GM10847 (cell line): ENCODE measurements around the gene GNB1L.

Experiments
- POLR2A ChIP-seq: IDR thresholded peaks from 2 replicates; pipeline ENCODE4 v1.6.1; 2011; ENCODE audit not compliant: insufficient read length; ENCODE audit errors: extremely low read depth

GNB1L gene

DNA sequence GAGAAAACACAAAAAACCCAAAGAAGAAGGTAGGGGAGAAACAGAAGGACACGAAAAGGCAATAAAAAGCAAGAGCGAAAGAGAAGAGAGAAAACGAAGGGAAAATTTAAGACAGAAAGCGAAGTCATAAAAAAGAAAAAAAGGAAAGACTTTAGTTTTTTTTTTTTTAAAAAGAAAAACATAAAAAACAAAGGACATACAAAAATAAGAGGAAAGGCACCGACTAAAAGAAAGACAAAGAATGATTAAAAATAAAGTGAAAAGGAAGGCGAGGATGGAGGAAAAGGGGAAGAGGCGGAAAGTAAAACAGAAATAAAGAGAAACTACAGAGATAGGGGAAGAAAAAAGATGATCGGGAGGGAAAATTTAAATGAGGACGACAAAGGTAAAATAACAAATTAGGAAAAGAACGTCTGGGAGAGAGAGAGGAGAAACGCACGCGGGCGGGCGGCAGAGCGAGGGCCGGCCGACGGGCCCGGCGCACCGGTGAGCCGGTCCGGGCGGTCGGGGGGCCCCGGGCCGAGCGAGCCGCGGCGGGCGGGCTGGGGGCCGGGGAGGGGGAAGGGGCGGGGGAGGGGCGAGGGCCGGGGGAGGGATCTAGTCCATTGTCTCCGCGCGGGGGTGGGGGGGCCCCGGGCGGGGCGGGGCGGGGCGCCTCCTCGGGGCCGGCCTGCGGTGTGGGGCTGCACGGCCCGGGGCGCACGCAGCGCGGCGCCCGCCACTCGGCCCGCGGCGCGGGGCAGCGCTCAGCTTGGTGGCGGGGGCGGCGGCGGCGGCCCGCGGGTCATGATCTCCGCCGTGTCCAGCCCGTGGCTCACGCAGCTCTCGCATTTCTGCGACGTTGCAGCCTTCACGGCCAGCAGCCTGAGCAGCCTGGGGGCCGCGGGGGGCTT is 94.4 kb downstream of the GNB1L start, which contains the start of gene TBX1:
Gene TBX1, plus strand, starts transcription at position 721 of the 893 bp plus-strand sequence. Its CDS starts 66 bp downstream, at position 787.
- TF ChIP-seq POLR2A = no peak

DNA sequence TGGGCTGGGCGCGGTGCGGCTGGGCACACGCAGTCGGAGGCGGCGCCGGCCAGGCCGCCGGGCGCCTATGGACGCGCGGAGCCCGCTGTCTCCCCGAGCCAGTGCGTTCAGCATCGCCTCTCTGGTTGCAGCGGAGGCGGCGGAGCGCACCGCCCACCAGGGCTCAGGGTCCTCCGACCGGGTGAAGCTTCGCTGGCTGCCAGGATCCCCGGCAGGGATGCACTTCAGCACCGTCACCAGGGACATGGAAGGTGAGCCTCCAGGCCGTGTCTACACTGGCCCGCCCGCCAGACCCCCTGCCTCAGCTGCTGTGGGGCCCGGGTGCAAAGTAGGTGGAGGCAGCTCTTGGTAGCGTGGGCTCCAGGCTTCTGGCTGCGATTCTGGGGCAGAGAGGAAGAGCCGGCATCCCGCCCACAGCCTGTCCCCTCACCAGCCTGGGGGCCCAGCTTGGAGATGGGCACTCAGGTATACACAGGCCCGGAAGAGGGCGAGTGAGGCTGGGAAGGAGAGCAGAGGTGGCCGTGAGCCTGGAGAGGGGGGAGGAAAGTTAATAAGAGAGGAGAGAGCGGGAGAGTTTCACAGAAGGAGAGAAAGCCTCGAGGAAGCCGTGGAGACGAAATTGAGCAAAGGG is 95.1 kb downstream of the GNB1L start:
- no peak for TF ChIP-seq POLR2A

DNA sequence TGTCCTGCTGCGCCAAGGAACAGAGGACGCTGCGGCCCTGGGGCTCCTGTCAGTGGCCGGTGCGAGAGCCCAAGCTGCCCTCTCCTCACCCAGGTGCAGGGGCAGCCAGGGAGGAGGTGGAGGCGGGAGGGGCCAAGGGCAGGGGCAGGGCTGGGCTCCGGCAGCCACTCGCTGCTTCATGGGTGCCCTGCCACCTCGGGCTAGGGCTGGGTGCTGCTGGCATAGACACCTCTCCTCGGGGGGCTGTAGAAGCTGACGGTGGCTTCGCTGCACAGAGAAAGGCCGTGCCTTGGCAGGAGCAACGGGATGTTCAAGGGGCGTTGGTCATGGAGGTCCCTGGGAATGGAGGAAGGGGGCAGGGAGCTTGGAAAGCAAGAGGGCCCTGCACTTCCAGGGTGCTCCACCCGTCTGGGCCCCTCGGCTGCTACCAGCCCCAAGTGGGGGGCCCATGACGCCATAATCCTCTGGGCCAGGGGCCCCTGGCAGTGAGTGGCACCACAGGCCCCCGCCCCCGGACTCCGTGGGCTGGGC is 95.7 kb downstream of the GNB1L start:
- no peak for TF ChIP-seq POLR2A

DNA sequence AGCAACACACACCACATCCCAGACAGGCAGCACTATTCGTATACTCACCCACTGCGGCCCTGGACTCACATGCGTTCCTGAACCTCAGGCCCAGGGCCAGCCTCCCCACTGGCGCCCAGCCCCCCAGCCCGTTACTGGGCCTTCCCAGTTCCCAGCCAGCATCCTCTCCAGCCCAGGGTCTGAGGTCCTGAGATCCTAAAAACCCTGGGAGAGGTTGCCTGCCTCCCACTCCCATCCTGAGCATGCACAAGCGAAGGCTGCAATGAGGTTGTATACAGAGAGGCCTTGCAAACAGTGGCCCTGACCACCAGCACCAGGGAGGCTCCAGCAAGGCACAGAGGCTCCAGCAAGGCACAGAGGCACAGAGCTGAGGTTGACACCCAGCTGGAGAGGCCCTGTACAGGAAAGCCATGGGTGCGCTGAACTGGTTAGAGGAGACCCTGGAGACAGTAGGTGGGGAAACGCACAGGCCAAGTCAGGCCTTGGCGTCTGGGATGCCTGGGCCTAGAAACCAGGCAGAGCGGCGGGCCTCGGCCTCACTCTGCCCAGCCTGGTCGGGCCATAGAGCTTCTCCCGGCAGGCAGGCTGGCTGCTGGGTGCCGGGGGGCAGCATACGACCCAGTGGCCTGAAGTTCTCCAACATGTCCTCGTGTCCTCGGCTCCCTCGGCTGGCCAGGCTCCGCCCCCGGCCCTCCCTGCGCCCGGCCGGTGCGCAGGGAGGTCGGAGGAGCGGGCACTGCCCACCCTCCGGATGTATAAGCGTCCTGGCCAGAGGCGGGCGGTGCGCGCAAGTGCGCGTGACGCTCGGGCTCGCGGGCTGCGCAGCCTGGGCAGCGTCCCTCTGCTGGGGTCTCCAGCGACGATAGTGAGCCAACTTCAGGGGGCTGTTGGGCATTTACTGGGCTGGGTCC is 96.4 kb downstream of the GNB1L start:
- TF ChIP-seq POLR2A = no peak

DNA sequence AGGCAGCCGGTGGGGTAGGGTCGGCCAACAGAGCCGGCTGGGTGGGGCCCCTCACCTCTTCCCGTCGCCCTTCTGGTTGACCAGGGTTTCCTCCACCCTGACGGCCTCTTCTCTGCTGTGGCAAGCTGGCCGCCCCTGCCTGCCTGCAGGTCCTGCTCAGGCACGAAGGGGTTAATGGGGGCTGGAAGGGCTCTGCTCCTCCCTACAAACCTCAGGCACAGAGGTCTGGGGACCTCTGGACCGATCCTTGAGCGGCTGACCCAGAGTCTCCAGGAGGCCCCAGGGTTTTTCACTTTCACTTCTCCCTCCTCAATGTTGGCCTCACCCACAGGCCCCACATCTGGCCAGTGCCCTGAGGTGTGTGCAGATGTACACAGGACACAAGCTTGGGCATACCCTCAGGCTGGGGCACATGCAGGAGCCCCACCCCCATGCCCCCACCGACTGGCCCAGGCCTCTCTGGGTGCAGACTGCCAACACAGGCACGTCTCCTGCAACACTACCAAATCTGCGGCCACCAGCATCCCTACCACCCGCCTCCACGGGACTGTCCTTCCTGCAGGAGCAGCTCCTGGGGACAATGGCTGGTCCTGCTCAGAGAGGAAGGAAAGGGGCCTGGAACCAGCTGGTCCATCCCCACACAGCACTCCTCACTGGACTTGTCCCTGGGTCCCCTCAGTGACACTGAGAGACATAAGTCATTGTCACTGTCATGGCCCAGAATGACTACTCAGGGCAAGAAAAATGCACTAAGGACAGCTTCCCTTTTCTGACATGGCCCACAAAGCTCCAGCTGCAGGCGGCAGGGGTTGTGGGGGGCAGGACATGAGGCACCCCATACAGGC is 97.3 kb downstream of the GNB1L start:
- no peak for TF ChIP-seq POLR2A

DNA sequence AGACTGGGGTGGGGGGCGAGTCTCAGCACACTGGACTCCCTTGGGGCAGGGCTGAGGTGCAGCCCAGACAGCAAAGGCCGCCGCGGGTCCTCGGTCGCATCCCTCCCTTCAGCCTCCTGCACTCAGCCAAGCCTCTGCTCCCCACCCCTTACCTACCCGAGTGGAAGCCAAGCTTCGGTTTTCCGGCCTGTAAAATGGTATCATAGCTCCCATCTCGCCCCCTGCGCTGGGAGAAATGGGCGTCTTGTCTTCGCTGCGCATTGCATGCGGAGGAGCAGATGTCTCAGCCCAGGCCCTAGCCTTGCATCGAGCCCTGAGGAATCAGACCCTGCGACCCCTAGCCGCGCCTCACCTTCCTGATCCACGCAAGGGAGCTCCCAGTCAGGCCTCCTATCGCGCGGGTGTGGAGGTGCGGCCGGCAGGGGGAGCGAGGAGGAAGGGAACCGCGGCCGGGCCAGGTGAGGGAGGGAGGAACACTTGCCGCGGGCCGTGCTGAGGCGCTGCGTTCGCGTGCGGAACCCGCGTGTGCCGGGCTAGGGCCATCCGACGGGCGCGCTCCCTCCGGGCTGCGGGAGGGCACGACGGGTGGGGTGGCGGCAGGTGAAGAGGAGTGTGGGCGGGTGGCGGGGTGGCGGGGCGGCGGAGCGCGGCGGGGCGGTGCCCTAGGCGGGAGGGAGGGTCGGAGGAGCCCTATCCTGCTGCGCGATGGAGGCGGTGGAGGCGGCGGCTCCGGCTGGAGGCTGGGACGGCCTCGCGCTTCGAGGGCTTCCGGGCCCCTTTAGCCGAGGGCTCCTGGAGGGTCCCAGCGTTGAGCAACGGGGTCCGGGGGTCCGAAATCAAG is 98.2 kb downstream of the GNB1L start:
- no peak for TF ChIP-seq POLR2A

DNA sequence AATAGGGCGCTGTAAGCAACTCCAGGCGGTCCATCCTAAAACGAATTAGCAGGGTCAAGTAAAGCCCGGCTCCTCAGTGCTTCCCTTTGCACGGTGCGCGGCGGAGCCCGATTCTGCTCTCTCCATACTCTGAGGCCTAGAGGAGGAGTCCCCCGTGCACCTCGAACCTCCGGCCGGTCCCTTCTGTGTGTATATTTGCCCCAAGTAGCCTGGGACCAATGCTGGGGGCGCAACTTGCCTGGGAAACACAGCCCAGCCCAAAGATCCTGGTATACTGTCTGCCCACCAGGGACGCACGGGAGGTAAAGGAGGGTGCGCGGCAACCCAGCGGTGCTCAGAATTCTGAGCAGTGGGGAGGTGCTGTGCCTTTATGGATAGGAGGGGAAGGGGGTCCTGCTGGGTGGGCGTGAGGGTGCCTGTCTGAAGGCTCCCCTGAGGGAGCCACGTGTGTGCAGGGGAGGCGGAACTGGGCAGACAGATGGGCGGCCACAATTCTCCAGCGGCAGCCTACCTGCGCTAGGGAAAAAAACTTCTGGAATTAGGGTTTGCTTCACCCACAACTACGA is 98.9 kb downstream of the GNB1L start:
- no peak for TF ChIP-seq POLR2A

DNA sequence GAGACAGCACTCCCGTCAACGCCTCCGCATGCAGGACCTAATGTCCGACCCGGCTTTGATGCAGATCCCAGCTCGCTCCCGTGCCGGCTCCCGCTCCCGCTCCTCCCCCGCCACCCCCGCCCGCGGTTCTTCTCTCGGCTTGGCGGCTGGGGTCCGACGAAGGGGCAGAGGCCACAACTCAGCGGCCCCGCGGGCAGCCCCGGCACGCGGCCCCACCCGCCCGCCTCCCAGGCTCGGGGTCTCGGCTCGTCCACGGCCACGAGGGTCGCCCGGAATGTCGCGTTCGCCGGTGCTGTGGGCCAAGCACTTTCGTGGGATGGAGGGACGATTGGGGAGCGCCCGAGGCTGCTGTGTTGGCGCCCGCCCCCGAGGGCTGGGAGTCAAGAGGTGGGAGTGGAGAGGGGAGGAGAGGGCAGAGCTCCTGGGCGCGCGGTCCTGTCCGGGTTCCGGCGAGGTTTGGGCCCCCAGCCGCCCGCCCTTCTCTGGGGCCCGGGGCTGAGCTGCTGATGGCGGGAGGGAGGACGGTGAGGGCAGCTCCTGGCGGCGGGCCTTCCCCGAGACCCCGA is 99.4 kb downstream of the GNB1L start:
- no peak for TF ChIP-seq POLR2A

DNA sequence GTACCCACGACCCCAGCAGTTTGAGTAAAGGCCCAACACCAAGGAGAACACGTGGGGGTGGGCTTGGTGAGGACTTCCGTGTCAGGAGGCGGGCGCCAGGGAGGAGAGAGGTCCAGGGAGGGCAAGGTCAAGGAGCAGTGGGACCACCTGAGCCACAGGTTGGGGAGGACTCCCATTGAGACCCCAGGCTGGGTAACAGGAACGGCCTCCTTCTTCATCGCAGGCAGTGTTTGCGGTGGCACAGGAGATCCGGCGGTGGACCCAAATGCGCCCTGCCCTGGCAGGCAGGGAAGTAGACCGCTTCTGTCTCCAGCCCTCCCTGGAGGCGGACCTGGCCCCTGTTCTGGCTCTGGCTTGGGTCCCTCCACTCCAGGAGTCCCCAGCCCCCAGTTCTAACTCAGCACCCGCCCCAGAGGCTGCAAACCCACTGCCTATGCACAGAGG is 100.0 kb downstream of the GNB1L start:
- TF ChIP-seq POLR2A = no peak

DNA sequence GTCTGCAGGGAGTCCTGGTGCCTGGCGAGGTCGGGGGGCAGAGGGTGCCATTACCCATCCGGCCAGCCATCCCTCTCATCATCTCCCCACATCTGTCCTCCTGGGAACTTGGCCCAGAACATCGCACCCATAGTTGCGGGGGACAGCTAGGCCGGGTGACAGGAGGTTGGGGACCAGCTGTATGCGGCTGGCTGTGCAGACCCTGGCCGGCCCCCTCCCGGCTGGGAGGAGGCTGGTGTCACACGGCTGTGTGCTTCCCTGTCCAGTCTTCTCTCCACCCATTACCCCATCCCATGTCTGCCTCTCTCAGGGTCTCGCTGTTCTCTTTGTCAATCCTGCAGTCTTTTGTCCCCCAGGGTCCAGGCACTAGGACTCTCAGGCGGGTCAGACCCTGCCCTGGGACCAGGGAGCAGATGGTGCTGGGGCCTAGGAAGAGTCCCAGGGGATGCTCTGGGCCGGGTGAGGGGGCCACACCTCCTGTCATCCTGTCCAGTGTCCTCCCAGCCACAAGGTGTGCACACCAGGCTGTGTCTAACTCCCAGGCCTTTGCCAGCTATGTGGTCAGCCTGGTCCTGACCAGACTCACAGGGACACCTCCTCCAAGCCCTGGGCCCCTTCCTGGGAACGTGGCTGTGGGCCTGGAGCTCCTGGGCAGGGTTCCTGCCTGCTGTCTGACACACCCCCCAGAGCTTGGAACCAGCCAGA is 100.5 kb downstream of the GNB1L start:
- TF ChIP-seq POLR2A = no peak

DNA sequence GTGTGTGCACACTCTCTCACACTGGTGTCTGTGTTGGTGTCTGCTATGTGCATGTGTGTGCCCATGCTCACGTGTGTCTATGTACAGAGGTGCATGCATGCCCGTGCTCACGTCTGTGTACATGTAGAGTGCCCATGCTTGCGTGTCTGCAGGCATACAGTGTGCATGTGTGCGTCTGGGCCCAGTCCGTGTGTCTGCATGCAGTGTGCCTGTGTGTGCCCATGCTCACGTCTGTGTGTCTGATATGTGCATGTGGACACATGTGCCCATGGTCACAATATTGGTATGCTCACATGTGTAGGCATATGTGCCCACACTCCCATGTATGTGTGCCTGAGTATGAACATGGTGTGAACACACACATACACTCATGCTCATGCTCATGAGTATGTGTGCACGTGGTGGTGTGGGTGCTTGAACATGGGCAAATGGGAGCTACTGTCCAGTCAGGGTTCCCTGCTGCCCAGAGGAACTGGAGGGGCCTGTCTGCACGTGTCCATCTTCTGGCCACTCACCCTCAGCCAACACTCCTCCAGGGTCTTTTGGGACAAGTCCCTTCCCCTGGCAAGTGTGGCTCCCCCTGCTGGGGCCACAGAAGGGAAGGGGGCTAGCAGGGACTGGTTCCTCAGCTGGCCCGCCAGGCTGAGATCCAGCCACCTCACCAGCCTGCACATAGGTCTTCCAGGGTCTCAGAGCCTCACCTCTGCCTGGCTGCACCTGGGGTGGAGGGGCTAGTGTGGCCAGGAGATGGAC is 101.4 kb downstream of the GNB1L start:
- TF ChIP-seq POLR2A = no peak

DNA sequence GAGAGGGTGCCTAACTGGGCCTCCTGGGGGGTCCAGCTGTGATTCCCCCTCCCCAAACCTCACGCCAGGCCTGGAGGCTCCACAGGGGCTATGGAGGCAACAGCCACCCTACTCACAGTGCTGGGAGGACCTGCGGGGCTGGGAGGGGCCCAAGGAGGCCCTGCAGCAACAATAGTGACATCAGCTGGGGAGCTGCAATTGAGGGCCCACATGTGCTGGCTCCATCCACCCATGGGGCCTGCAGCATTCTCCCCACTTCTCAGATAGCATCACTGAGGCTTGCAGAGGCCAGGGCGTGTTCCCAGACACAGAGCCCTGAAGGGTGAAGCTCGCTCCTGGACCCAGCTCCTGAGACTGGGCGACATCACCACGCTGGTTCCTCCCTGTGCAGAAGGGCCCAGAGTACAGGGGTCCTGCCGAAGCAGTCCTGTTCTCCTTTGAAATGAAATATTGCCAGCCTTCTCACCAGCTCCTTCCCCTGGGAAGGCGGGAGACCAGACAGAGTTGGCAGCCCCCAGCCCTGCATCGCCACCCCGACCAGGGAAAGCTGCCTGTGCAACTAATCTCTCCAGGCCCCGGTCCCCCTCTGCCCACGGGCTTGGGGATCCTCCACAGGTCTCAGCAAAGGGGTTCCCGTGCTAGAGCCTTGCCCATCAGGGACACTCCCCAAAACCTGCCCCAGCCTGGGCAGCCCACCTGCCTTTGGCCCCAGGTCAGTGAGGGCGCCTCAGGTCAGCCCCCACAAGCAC is 103.0 kb downstream of the GNB1L start:
- no peak for TF ChIP-seq POLR2A
